ENCODE data around the gene HDAC6.

- TF ChIP-seq, protein P1, sequence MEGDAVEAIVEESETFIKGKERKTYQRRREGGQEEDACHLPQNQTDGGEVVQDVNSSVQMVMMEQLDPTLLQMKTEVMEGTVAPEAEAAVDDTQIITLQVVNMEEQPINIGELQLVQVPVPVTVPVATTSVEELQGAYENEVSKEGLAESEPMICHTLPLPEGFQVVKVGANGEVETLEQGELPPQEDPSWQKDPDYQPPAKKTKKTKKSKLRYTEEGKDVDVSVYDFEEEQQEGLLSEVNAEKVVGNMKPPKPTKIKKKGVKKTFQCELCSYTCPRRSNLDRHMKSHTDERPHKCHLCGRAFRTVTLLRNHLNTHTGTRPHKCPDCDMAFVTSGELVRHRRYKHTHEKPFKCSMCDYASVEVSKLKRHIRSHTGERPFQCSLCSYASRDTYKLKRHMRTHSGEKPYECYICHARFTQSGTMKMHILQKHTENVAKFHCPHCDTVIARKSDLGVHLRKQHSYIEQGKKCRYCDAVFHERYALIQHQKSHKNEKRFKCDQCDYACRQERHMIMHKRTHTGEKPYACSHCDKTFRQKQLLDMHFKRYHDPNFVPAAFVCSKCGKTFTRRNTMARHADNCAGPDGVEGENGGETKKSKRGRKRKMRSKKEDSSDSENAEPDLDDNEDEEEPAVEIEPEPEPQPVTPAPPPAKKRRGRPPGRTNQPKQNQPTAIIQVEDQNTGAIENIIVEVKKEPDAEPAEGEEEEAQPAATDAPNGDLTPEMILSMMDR (IDR thresholded peaks at IDR 0.05 in 2 of 3, conservative IDR thresholded peaks at IDR 0.05 in 1 of 3; ENCODE audit: borderline replicate concordance in 1 of 3, insufficient read depth in 1 of 3, low read depth in 2 of 3, low read length in 2 of 3), result no peak
- TF ChIP-seq MAX (IDR thresholded peaks at IDR 0.05), result no peak
Measured at GRCh38 chrX:48752498-48752897, 49.4 kb upstream of the HDAC6 start.
